GM21367 (cell line): ENCODE measurements around the gene KLF2.

ENCODE experiments used
- ATAC-seq: cut with Tn5 transposase; IDR thresholded peaks from one replicate; pipeline ENCODE4 v1.9.1; 2021; ENCODE audit not compliant: unreplicated experiment

Gene KLF2

GRCh38 chr19:16363133-16363851 is 38.7 kb downstream of the KLF2 start:
- ATAC-seq, result no peak

- no peak for ATAC-seq
These were observed 39.2 kb downstream of the KLF2 start for GRCh38 chr19:16363852-16364230.

- no peak for ATAC-seq
These were observed 39.7 kb downstream of the KLF2 start for GRCh38 chr19:16364231-16364865.

- ATAC-seq, result no peak
These were observed 40.8 kb downstream of the KLF2 start for GRCh38 chr19:16365300-16365996.

GRCh38 chr19:16366056-16366432 is 41.4 kb downstream of the KLF2 start:
- ATAC-seq, result no peak

- no peak for ATAC-seq
These were observed 42.0 kb downstream of the KLF2 start for GRCh38 chr19:16366433-16367260.

- no peak for ATAC-seq
These were observed 42.6 kb downstream of the KLF2 start for GRCh38 chr19:16367261-16367683.

- ATAC-seq, result no peak
These were observed 44.0 kb downstream of the KLF2 start for GRCh38 chr19:16368385-16369305.

- no peak for ATAC-seq
These were observed 44.7 kb downstream of the KLF2 start for GRCh38 chr19:16369306-16369663.

GRCh38 chr19:16369664-16370576 is 45.3 kb downstream of the KLF2 start:
- no peak for ATAC-seq

- no peak for ATAC-seq
These were observed 46.2 kb downstream of the KLF2 start for GRCh38 chr19:16370641-16371391.

GRCh38 chr19:16371540-16371986 is 46.9 kb downstream of the KLF2 start:
- peak; percentile 46 for ATAC-seq

GRCh38 chr19:16372065-16372915 is 47.7 kb downstream of the KLF2 start:
- no peak for ATAC-seq

- no peak for ATAC-seq
These were observed 48.5 kb downstream of the KLF2 start for GRCh38 chr19:16373079-16373478.

GRCh38 chr19:16373532-16373931 is 48.9 kb downstream of the KLF2 start:
- no peak for ATAC-seq

GRCh38 chr19:16373989-16374388 is 49.4 kb downstream of the KLF2 start:
- ATAC-seq, result no peak

GRCh38 chr19:16374436-16374835 is 49.8 kb downstream of the KLF2 start:
- ATAC-seq, result no peak
